ENCODE measurements around the gene NFKB1. TPM values are rescaled to one million over a fixed set of nuclear protein-coding genes. Genes with fewer than 3 reads are reported as not detected.

The NFKB1 gene
- total RNA-seq: 20.5 and 53.3 TPM in 2 replicates

GRCh38 chr4:102500696-102501446, at the start of gene NFKB1:
Gene NFKB1, plus strand, starts transcription at chr4:102501359. Its CDS starts 24,160 bp downstream, at chr4:102525519.

Other genes with a start within 250 kb of the NFKB1 start
- gene SLC39A8, start 155.9 kb upstream of the NFKB1 start, total RNA-seq: 9.0 and 17.6 TPM in 2 replicates

Measured in tracheal epithelial cell (primary cell).